SU-DHL-6 (cell line): ENCODE results near the gene FRK.

ENCODE experiments used
- H2AFZ ChIP-seq: fragments of 200-600 bp; sonication (generic); 2 replicates; pipeline ENCODE4 v1.6.1; 2014; ENCODE audit warnings: low read depth, mild to moderate bottlenecking, moderate library complexity, mixed read lengths, antibody characterized with exemption, low read length; ENCODE audit not compliant: severe bottlenecking
- H3F3A ChIP-seq: fragments of 200-600 bp; shearing (Covaris generic); 2 replicates; pipeline ENCODE4 v1.6.0; 2016; ENCODE audit warnings: antibody characterized with exemption, mild to moderate bottlenecking; ENCODE audit not compliant: insufficient read depth
- H3K27ac ChIP-seq: fragments of 200-600 bp; sonication (generic); 2 replicates; pipeline ENCODE4 v1.5.1; 2016; ENCODE audit warnings: low read depth, mild to moderate bottlenecking, low read length, moderate library complexity, mixed read lengths
- H3K27me3 ChIP-seq: fragments of 200-600 bp; sonication (generic), shearing (Covaris generic); 2 replicates; pipeline ENCODE4 v1.6.0; 2014; ENCODE audit warnings: mild to moderate bottlenecking, low read length
- H3K36me3 ChIP-seq: fragments of 200-600 bp; sonication (generic); 2 replicates; pipeline ENCODE4 v1.6.1; 2014; ENCODE audit warnings: mild to moderate bottlenecking, low read length, mixed read lengths
- H3K4me2 ChIP-seq: fragments of 300-600, 200-600 bp; shearing (Covaris generic), sonication (generic); 2 replicates; pipeline ENCODE4 v1.6.0; 2014; ENCODE audit warnings: low read length, low read depth, mild to moderate bottlenecking; ENCODE audit not compliant: poor library complexity, severe bottlenecking
- H3K4me3 ChIP-seq: fragments of 200-600 bp; sonication (generic); 2 replicates; pipeline ENCODE4 v1.5.1; 2014; ENCODE audit warnings: antibody characterized with exemption, low read length, mild to moderate bottlenecking, mixed read lengths; ENCODE audit not compliant: insufficient read depth, poor library complexity, severe bottlenecking
- H3K79me2 ChIP-seq: fragments of 200-600 bp; sonication (generic); 2 replicates; pipeline ENCODE4 v1.6.1; 2014; ENCODE audit warnings: mild to moderate bottlenecking, low read length, moderate library complexity; ENCODE audit not compliant: insufficient read depth
- H3K9ac ChIP-seq: fragments of 200-600 bp; sonication (generic); 2 replicates; pipeline ENCODE4 v1.7.0; 2014; ENCODE audit warnings: mild to moderate bottlenecking, low read length
- H3K9me2 ChIP-seq: fragments of 200-600 bp; sonication (generic); replicated peaks from 2 replicates; pipeline ENCODE4 v1.6.1; 2014; ENCODE audit warnings: low read length; ENCODE audit not compliant: insufficient read depth
- H3K9me3 ChIP-seq: fragments of 200-600 bp; sonication (generic); 2 replicates; pipeline ENCODE4 v1.6.1; 2014; ENCODE audit warnings: low read length, mixed read lengths; ENCODE audit not compliant: insufficient read depth
- H4K20me1 ChIP-seq: fragments of 200-600 bp; sonication (generic); 2 replicates; pipeline ENCODE4 v1.6.1; 2014; ENCODE audit warnings: low read depth, mild to moderate bottlenecking, antibody characterized with exemption, low read length, moderate library complexity, mixed read lengths
- CTCF ChIP-seq: fragments of 200-600 bp; sonication (generic); IDR thresholded peaks from one replicate; pipeline ENCODE4 v1.5.1; 2017; ENCODE audit warnings: antibody characterized with exemption, mild to moderate bottlenecking, low read length, moderate library complexity; ENCODE audit not compliant: insufficient read depth, poor library complexity, severe bottlenecking
- EZH2phosphoT487 ChIP-seq: fragments of 200-600 bp; sonication (generic), shearing (Covaris generic); conservative IDR thresholded peaks from 2 replicates; pipeline ENCODE4 v1.6.1; 2018; ENCODE audit warnings: mild to moderate bottlenecking, antibody characterized with exemption, low read length, moderate library complexity, mixed read lengths

FRK gene

GRCh38 chr6:116015561-116015960 lies 45.1 kb downstream of the FRK start:
- Histone ChIP-seq H3K4me3 (no peak overlapping the region), H4K20me1 (no peaks in the 10 kb centered on the region), H3K9me2 (no peaks in the 10 kb centered on the region), H3K9ac (no peak overlapping the region), H3K79me2 (no peaks in the 10 kb centered on the region), H3K27ac (no peak overlapping the region), H3F3A (no peaks in the 10 kb centered on the region; the same call in 1 of the 2 replicates), H2AFZ (no peak overlapping the region), H3K27me3 (no peaks in the 10 kb centered on the region), H3K4me2 (no peak overlapping the region), H3K9me3 (no peaks in the 10 kb centered on the region), H3K36me3 (no peaks in the 10 kb centered on the region)
- TF ChIP-seq CTCF (no peak), EZH2phosphoT487 (no peak)

- Histone ChIP-seq H3K9me3 (no peaks in the 10 kb centered on the region), H3K36me3 (no peaks in the 10 kb centered on the region), H3F3A (no peaks in the 10 kb centered on the region), H3K4me3 (no peak overlapping the region), H3K27me3 (no peaks in the 10 kb centered on the region), H3K79me2 (no peaks in the 10 kb centered on the region), H3K4me2 (no peak overlapping the region), H2AFZ (no peak overlapping the region), H3K9ac (no peak overlapping the region), H3K27ac (no peak overlapping the region), H3K9me2 (no peaks in the 10 kb centered on the region), H4K20me1 (no peaks in the 10 kb centered on the region)
- no peak for TF ChIP-seq CTCF
- TF ChIP-seq EZH2phosphoT487 = no peak
Observed at GRCh38 chr6:116012951-116013350, 47.7 kb downstream of the FRK start.

GRCh38 chr6:116012471-116012949 lies 48.2 kb downstream of the FRK start:
- H3K79me2 ChIP-seq = no peaks in the 10 kb centered on the region
- H2AFZ ChIP-seq = no peak overlapping the region
- H3K4me2 ChIP-seq = no peak overlapping the region
- H3K9ac ChIP-seq = no peak overlapping the region
- H3K9me2 ChIP-seq = no peaks in the 10 kb centered on the region
- no peak overlapping the region for H3K4me3 ChIP-seq
- no peak for TF ChIP-seq EZH2phosphoT487
- TF ChIP-seq CTCF = no peak
- H3K36me3 ChIP-seq = no peaks in the 10 kb centered on the region
- H3K27me3 ChIP-seq = no peaks in the 10 kb centered on the region
- H3K27ac ChIP-seq = no peak overlapping the region
- H4K20me1 ChIP-seq = no peaks in the 10 kb centered on the region
- no peaks in the 10 kb centered on the region for H3K9me3 ChIP-seq
- no peaks in the 10 kb centered on the region for H3F3A ChIP-seq

GRCh38 chr6:116011520-116011919 lies 49.2 kb downstream of the FRK start:
- no peak overlapping the region for H3K4me2 ChIP-seq
- H3F3A ChIP-seq = no peaks in the 10 kb centered on the region
- no peaks in the 10 kb centered on the region for H4K20me1 ChIP-seq
- H2AFZ ChIP-seq = no peak overlapping the region
- TF ChIP-seq EZH2phosphoT487 (no peak), CTCF (no peak)
- H3K9me3 ChIP-seq = no peaks in the 10 kb centered on the region
- no peak overlapping the region for H3K9ac ChIP-seq
- H3K27me3 ChIP-seq = no peaks in the 10 kb centered on the region
- H3K4me3 ChIP-seq = no peak overlapping the region
- no peaks in the 10 kb centered on the region for H3K36me3 ChIP-seq
- no peaks in the 10 kb centered on the region for H3K9me2 ChIP-seq
- H3K27ac ChIP-seq = no peak overlapping the region
- no peaks in the 10 kb centered on the region for H3K79me2 ChIP-seq
